Measurements from ENCODE around the gene HDAC4.

The HDAC4 gene

DNA sequence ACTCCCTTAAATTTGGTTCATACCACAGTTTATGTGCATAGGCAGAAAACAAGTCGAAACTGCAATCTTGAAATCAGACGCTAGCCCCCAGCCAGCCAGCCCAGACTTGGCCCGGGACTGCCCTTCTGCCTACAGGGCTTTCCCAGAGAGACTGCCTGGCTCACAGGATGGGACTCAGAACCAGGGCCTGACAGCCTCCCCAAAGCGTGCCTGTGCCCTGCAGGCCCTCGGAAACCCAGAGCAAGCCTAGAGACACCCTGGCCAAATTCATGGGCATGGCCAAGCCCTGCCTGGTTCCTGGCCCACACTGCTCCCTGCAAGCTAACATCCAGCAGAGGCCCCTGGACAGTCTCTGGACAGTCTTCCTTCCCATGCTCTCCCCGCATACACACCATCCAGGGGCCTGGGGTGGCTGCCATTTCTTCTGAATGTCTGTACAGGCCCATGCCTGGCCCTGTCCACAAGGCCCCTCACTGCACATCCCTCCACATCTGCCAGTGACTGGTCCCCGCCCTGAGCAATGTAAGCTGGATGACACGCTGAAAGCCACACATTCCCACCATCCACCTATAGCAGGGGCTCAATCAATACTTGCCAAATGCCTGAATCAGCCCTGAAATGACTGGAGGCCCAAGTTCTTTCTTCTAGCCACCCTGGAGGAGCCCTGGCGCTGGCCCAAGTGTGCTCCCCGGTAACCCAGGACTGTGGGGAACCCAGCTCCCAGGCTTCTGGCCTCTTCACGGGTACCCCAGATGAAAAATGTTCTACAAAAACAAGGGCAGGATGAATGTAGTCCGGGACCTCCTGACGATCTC lies 73.1 kb downstream of the HDAC4 start:
- no peak for ATAC-seq
- H3K27me3 Mint-ChIP-seq: no peaks in the 10 kb centered on the region
- H3K9me3 Mint-ChIP-seq: no peaks in the 10 kb centered on the region
- no peak for DNase-seq
- peak overlapping the region; percentile 77 to 87 for H3K27ac Mint-ChIP-seq
- peaks cover 87% of the 10 kb centered on the region for H3K4me1 Mint-ChIP-seq
- peak overlapping the region; percentile 63 to 68 for H3K4me3 Mint-ChIP-seq

DNA sequence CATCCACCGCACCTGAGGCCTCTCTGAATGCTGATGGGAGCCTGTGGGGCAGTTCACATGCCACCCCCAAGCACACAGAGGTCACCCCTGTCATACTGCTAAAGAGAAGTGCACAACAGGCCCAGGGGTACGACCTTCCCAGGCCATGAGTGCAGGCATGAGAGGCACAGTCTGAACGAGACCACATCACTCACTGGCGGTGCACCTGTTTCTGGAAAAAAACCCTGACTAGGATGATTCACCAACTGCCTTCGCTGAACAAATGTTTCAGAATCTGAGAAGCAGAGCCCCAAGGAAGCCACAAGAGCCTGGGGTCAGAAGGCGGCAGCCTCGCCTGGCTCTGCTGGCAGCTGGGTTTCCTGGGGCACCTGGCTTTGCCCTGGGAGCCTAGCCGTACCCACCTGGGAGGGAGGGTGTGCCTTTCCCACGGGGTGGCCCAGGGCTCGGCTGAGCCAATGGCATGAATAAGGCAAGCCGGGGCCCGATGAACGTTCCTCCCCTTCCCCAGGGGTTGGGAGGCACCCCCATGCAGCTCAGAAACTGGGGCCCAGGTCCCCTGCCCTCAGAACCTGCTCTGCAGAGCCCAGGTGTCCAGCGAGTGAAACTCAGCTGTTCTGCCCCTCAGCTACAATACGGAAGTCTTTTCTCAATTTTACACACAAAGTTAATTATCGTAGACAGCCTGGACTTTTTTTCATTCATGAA lies 73.8 kb downstream of the HDAC4 start:
- peaks cover 95% of the 10 kb centered on the region for H3K4me1 Mint-ChIP-seq
- H3K27me3 Mint-ChIP-seq: no peaks in the 10 kb centered on the region
- peak overlapping the region; percentile 69 to 86 for H3K27ac Mint-ChIP-seq
- H3K9me3 Mint-ChIP-seq: no peaks in the 10 kb centered on the region
- H3K4me3 Mint-ChIP-seq: peak overlapping the region; percentile 63 to 64
- peak; percentile 89 for ATAC-seq
- peak; percentile 79 to 88 for DNase-seq

DNA sequence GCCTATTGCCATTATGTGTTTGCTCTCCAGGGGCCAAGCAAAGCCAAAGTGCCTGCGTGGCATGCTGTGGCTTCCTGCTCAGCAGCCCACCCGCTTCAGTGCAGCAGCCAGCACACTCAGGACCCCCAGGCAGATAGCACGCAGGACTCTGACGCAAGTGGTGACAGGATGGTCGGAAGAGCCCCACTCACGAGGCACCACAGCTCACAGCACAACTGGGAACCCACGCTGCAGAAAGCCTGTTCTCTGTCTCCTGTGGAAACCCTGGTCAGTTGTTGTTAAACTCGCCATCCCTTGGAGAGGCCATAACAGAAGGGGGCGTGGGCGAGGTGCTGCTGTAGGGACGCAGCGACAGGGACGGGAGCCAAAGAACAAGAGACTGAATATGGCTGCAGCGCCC lies 76.4 kb downstream of the HDAC4 start:
- peak in 1 of 2 donors; percentile 6 for DNase-seq
- ATAC-seq: no peak
- no peaks in the 10 kb centered on the region for H3K9me3 Mint-ChIP-seq
- peaks cover 93% of the 10 kb centered on the region for H3K4me1 Mint-ChIP-seq
- no peaks in the 10 kb centered on the region for H3K27me3 Mint-ChIP-seq
- H3K27ac Mint-ChIP-seq: no peak overlapping the region
- H3K4me3 Mint-ChIP-seq: no peak overlapping the region

DNA sequence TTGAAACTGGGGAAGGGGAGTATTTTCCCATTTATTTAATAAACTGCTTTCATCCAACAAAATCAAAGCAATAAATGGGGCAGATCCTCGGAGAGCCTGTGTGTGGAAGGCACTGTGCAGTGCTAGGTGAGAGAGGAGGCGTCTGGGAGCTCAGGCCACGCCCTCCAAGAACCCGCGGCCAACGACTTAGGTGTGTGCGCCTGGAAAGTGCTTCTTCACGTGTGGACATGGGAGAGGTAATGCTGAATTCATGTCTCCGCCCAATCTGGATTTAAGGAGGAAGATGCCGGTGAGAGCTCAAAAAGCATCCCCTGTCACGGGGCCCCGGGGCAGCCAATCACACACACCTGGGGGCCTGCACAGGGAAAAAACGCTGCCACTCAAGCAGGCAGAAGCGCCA lies 77.4 kb downstream of the HDAC4 start:
- H3K27me3 Mint-ChIP-seq: no peaks in the 10 kb centered on the region
- no peak for DNase-seq
- H3K4me1 Mint-ChIP-seq: peaks cover 92% of the 10 kb centered on the region
- no peak overlapping the region for H3K27ac Mint-ChIP-seq
- ATAC-seq: no peak
- peak overlapping the region in 1 of 2 donors; percentile 10 for H3K4me3 Mint-ChIP-seq
- H3K9me3 Mint-ChIP-seq: no peaks in the 10 kb centered on the region

DNA sequence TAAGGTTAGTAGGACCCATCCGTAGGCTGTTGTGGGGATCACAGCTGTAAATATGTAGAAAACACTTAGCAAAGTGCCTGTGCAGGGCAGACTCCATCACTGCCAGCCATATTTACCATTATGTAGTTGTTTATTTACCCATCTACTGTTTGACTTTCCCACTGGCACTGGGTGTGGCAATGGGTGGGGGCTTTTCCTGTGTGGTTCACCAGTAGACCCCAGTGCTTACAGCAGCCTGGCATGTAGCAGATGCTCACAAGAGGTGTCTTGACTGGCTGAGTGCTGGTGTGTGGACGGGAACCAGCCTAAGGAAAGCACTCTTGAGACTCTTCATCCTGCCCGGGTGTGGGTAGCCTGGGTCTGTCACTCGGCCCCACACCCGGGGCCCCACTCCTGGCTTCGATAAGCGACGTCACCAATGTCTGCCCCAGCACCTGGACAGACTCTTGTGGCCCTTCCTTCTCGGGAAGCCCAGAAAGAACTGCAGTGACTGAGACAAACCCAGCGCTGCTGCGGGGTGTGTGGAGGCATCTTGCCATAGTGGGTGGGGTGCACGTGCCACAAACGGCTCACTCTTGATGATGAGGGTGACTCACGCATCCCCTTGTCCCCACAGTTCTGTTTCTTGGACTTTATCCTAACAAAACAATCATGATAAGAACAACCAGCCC lies 78.3 kb downstream of the HDAC4 start:
- H3K9me3 Mint-ChIP-seq: no peaks in the 10 kb centered on the region
- no peaks in the 10 kb centered on the region for H3K27me3 Mint-ChIP-seq
- H3K27ac Mint-ChIP-seq: peak overlapping the region; percentile 57 to 96
- DNase-seq: peak; percentile 21 to 32
- peaks cover 88% of the 10 kb centered on the region for H3K4me1 Mint-ChIP-seq
- ATAC-seq: no peak
- peak overlapping the region; percentile 26 to 66 for H3K4me3 Mint-ChIP-seq

DNA sequence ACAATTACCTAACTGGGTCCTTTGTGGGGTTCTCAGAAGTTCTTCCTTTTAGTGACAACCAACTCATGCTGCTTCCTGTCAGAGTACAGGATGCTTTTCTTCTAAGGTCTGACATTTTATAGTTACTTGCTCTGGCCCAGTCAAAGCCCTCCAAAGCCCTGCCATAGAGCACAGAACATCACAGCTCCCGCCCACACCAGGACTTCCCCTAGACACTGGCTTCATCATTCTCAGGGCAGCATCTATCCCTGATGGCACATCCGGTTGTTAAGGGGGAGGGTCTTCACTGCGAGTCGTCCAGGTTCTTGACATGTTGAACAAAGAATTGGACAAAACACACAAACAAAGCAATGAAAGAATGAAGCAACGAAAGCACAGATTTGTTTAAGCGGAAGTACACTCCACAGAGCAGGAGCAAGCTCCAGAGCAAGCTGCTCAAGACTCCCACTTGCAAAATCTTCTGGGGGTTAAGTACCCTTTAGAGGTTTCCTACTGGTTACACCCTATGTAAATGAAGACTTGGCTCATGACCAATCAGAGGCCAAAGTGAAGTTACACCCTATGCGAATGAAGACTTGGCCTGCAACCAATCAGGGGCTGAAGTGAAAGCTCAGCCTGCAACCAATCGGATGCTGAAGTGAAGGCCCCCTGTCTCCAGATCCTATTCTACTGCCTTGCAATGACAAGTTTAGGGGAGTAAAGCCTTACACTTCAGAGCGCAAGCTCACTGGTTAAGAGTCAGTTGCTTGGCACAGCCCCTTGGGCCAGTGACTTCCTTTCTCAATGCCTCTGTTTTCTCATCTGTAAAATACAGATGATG lies 79.0 kb downstream of the HDAC4 start:
- H3K4me1 Mint-ChIP-seq: peaks cover 87% of the 10 kb centered on the region
- no peaks in the 10 kb centered on the region for H3K27me3 Mint-ChIP-seq
- peak overlapping the region; percentile 66 to 69 for H3K4me3 Mint-ChIP-seq
- ATAC-seq (peak; percentile 94), DNase-seq (peak; percentile 81 to 86)
- peak overlapping the region; percentile 93 to 96 for H3K27ac Mint-ChIP-seq
- H3K9me3 Mint-ChIP-seq: no peaks in the 10 kb centered on the region

DNA sequence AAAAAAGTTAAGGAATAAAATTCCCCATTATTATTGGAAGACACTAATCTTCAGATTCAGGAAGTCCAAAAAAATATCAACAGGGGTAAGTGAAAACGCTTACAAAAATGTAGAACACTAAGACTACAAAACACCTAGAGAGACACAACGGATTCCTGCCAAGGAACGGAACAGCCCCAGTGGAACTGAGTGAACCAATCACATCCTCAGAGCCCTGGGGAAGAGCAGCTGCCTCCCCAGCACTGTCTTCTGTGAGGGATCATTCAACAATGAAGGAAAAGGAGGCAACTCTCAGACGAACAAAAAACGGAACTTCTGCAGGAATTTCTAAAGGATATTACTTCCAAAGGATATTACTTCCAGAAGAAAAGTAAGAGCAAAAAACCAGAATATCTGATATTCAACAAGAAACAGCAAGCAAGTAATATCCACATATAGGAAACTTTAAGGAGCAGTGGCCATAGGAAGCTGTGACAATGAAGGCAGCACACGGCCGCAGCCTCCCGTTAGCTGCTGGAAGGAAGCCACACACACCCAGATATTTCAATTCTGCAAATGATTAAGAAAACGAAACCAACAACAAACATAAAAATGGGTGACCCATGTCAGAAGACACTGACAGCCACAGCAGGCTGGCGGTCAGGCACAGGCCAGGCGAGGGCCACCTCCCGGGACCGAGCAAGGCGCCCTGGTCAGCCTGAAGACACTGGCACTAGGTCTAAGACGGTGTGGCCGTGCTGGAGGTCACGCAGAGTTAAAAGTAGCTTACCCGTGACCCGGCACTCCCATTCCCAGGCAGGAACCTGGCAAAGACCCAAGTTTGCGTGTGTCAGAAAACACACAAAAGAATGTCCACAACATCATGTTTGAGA lies 81.8 kb downstream of the HDAC4 start:
- H3K4me1 Mint-ChIP-seq: peaks cover 75% of the 10 kb centered on the region
- DNase-seq: peak in 1 of 2 donors; percentile 21
- no peaks in the 10 kb centered on the region for H3K27me3 Mint-ChIP-seq
- ATAC-seq: no peak
- peak overlapping the region; percentile 78 to 88 for H3K4me3 Mint-ChIP-seq
- H3K27ac Mint-ChIP-seq: peak overlapping the region; percentile 83 to 85
- peaks cover 5 to 11% of the 10 kb centered on the region in 2 donors for H3K9me3 Mint-ChIP-seq

DNA sequence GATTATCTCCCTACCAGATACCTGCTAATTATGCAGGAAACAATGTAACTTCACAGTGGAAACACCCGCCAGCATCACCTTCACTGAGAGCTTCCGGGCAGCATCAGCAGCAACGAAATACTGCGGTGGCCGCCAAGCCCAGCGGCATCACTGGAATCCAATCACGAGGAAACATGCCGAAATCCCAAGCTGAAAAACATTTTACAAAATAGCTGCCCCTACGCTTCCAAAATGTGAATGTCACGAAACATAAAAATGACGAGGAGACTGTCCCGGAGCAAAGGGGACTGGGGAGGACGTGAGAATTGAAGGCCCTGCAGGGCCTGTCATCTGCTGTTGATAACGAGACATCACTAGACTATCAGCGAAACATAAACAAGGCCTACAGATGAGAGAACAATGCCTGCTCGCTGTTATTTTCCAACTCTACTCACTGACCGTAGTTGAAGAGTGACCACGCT lies 82.6 kb downstream of the HDAC4 start:
- no peak for ATAC-seq
- peak in 1 of 2 donors; percentile 2 for DNase-seq
- peak overlapping the region in 1 of 2 donors; percentile 19 for H3K27ac Mint-ChIP-seq
- peaks cover 5 to 11% of the 10 kb centered on the region in 2 donors for H3K9me3 Mint-ChIP-seq
- no peaks in the 10 kb centered on the region for H3K27me3 Mint-ChIP-seq
- no peak overlapping the region for H3K4me3 Mint-ChIP-seq
- H3K4me1 Mint-ChIP-seq: peaks cover 68% of the 10 kb centered on the region

DNA sequence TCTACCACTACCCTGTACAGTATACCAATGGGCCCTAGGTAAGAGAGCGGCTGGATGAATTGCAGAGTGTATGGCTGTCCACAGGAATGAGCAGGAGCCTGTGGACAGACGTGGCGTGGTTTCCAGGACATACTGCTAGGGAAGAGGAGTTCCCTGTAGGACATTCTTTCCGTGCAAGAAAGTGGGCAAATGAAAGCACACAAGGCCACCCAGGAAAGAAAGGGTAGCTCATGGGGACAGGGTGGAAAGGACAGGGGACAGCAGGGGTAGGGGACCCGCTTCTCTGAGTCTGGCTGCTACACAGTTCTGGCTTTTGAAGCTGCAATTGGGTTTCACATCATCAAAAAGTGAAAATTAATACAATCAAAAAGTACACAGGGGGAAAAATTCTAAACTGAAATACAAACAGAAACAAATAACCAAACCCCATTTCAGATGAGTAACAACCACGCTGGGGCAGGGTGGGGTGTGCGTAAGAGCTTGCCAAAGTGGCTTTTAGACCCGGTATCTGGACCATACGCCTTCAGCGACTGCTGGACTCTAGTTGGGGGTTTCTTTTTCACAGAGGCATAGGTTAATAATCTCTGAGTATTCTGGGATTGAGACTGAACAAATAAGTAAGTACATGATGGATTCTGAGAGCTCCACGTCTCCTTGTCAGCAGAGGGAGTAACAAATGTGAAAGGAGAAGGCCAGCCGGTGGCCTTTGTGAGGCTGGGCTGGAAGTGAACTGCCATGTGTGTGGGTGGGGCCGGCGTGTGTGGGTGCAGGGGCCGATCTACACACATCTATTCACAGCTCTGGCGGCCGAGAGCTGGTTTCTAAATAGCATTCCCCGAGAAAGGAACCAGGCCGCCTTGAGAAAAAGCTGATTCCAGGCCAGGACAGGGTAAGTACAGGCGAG lies 84.0 kb downstream of the HDAC4 start:
- Mint-ChIP-seq H3K27ac (peak overlapping the region; percentile 65 to 74), H3K4me1 (peaks cover 57% of the 10 kb centered on the region), H3K4me3 (peak overlapping the region in 1 of 2 donors; percentile 15), H3K27me3 (no peaks in the 10 kb centered on the region), H3K9me3 (peaks cover 5 to 11% of the 10 kb centered on the region in 2 donors)
- ATAC-seq: no peak
- peak in 1 of 2 donors; percentile 7 for DNase-seq

DNA sequence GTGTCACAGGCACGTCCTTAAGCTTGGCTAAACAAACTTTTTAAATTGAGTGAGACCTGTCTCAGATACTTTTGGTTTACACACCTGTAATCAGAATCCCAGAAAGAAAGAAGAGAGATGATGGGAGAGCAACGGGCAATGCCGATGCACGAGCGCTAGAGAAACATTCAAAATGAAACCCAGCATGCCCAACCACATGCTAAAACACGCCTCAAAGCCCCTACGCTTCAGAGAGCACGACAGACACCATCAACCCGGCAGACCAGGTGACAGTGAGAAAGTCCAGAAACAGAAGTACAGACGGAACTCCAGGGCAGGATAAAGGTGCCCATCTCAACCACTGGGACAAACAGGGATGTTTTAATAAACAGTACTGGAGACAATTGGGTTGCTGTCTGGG lies 85.5 kb downstream of the HDAC4 start:
- no peak for DNase-seq
- ATAC-seq: no peak
- Mint-ChIP-seq H3K27me3 (no peaks in the 10 kb centered on the region), H3K4me1 (peaks cover 52% of the 10 kb centered on the region), H3K4me3 (no peak overlapping the region), H3K9me3 (peaks cover 5 to 11% of the 10 kb centered on the region in 2 donors), H3K27ac (peak overlapping the region in 1 of 2 donors; percentile 29)

DNA sequence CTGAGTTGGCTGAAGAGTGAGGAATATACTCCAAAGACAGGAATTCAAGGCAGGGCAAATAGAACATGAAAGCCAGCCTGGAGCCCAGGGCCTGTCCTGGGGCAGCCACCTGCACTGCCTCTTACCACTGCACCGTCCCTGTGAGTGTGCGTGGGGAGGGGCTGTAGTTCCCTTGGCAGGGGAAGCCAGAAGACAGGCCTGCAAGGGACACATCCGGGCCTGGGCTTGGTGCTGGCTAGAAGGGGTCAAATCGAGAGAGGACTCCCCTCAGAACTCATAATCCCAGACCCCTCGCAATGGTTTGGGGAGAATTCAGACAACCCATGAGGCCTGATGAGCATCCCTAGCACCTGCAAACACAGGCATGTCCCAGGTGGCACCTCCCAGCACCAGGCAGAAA lies 87.0 kb downstream of the HDAC4 start:
- H3K4me3 Mint-ChIP-seq: no peak overlapping the region
- peak overlapping the region in 1 of 2 donors; percentile 56 for H3K27ac Mint-ChIP-seq
- H3K27me3 Mint-ChIP-seq: no peaks in the 10 kb centered on the region
- peaks cover 5 to 11% of the 10 kb centered on the region in 2 donors for H3K9me3 Mint-ChIP-seq
- DNase-seq (peak in 1 of 2 donors; percentile 6), ATAC-seq (no peak)
- peaks cover 43% of the 10 kb centered on the region for H3K4me1 Mint-ChIP-seq

DNA sequence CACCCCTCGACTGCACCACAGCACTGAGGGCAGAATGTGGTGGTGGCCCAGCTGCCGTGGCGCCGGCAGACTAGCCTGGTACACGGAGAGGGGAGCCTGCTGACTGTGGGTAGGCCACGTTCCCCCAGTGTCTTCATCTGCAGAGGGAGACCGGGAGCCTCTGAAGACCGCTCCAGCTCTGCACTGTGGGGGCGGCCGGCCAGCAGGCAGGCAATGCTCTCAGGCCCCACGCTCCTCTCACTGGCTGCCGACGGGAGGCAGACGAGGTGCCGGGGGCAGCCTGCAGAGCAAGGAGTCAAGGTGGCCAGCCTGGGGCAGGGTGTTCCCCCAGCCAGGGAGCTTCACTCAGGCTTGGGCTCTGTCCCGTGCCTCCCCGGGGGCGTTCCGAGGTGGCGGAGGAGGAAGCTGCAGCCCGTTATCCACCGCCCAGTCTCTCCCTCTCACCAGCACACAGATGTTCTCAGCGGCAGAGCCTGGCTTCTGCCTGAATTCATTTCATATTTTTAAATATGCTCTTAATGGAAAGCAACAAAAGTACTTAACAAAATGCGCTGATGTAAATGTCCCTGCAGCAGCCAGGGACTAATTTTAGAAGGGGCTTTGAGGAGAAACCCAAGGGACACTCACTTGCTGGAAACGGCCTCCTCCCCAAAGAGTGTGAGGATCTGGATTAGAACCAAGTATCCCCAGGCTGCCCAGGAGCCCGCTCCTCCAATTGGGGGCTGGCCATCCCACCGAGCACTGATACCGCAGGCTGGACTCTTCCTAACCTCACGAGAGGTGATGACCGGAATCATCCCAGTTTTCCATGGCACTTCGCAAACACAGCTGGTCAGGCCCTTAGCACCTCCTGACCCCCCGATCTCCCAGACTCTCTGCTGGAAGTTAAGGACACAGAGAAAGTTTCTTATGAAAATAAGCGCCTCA lies 87.8 kb downstream of the HDAC4 start:
- Mint-ChIP-seq H3K27ac (no peak overlapping the region), H3K27me3 (no peaks in the 10 kb centered on the region)

More for the DNA sequence above, 87.8 kb downstream of the HDAC4 start:
- DNase-seq (peak in 1 of 2 donors; percentile 2), ATAC-seq (no peak)
- Mint-ChIP-seq H3K9me3 (peaks cover 5 to 11% of the 10 kb centered on the region in 2 donors), H3K4me1 (peaks cover 39% of the 10 kb centered on the region), H3K4me3 (no peak overlapping the region)

All from stimulated activated naive CD8-positive, alpha-beta T cell treated with anti-CD3 and anti-CD28 coated beads, Interleukin-15, amount 100 ng/mL, for 72 hours (primary cell).